HepG2 (cell line): ENCODE results near the gene TMEM141. TPM values are rescaled to one million over a fixed set of nuclear protein-coding genes. Genes with fewer than 3 reads are reported as not detected.

Experiments used
- KDM5B ChIP-seq: sonication (generic); formaldehyde crosslinking; IDR thresholded peaks from 2 replicates; pipeline ENCODE4 v1.4.0; 2020; ENCODE audit warnings: missing genetic modification reagents, mild to moderate bottlenecking, borderline replicate concordance
- MAZ ChIP-seq, 2 experiments: sonication (generic) in 1 of 2; formaldehyde crosslinking in 1 of 2; IDR thresholded peaks; 2 replicates each; pipeline versions ENCODE4 v1.5.0 to v1.6.1; 2012 to 2020; ENCODE audit warnings: low read depth in 2 of 2, mild to moderate bottlenecking in 2 of 2, borderline replicate concordance in 1 of 2, improper control_type of control experiment in 1 of 2, low read length in 1 of 2, missing genetic modification reagents in 1 of 2, moderate library complexity in 1 of 2
- MED8 ChIP-seq: sonication (generic); formaldehyde crosslinking; IDR thresholded peaks from 2 replicates; pipeline ENCODE4 v1.8.1; 2023; ENCODE audit warnings: mild to moderate bottlenecking, missing genetic modification reagents; ENCODE audit not compliant: insufficient replicate concordance
- MEIS2 ChIP-seq: sonication (generic); formaldehyde crosslinking; IDR thresholded peaks from 2 replicates; pipeline ENCODE4 v1.9.0; 2021; ENCODE audit warnings: mild to moderate bottlenecking, missing genetic modification reagents
- NBN ChIP-seq: fragments of 450-650 bp; conservative IDR thresholded peaks from 2 replicates; pipeline ENCODE4 v1.6.1; 2017
- NFE2L2 ChIP-seq: fragments of 150-350 bp; IDR thresholded peaks from 2 replicates; pipeline ENCODE4 v1.6.1; 2014; ENCODE audit warnings: low read length
- PHB2 ChIP-seq: fragments of 450-650 bp; IDR thresholded peaks from 2 replicates; pipeline ENCODE4 v1.6.1; 2018; ENCODE audit not compliant: partially characterized antibody
- POLR2AphosphoS2 ChIP-seq: IDR thresholded peaks from 2 replicates; pipeline ENCODE4 v1.6.1; 2011; ENCODE audit warnings: low read depth, low read length, improper control_type of control experiment
- REXO4 ChIP-seq: sonication (generic); formaldehyde crosslinking; IDR thresholded peaks from 2 replicates; pipeline ENCODE4 v1.8.0; 2022; ENCODE audit warnings: missing genetic modification reagents, mild to moderate bottlenecking, borderline replicate concordance
- SALL1 ChIP-seq: sonication (generic); formaldehyde crosslinking; IDR thresholded peaks from 2 replicates; pipeline ENCODE4 v1.8.0; 2022; ENCODE audit warnings: mild to moderate bottlenecking, missing genetic modification reagents
- SSRP1 ChIP-seq: IDR thresholded peaks from 2 replicates; pipeline ENCODE4 v1.6.1; 2016; ENCODE audit warnings: control low read depth
- ZNF263 ChIP-seq: sonication (generic); formaldehyde crosslinking; IDR thresholded peaks from 2 replicates; pipeline ENCODE4 v1.4.0; 2020; ENCODE audit warnings: missing genetic modification reagents
- ZNF317 ChIP-seq: sonication (generic); formaldehyde crosslinking; IDR thresholded peaks from 2 replicates; pipeline ENCODE4 v1.5.0; 2020; ENCODE audit warnings: mild to moderate bottlenecking, missing genetic modification reagents
- ZNF543 ChIP-seq: sonication (generic); formaldehyde crosslinking; IDR thresholded peaks from 2 replicates; pipeline ENCODE4 v1.4.0; 2020; ENCODE audit warnings: mild to moderate bottlenecking, missing genetic modification reagents
- polyA plus RNA-seq, 8 experiments: library from polyadenylated mRNA; depleted of rRNA in 3 of 8; stranded (reverse) in 7 of 8; unstranded in 1 of 8; fragments of >200 nt; fragmentation: Illumina TruSeq in 4 of 8; extraction: Trizol in 4 of 8; gene quantifications; 2 replicates each; pipeline versions ENCODE4 v1.2.1 to v1.2.3, GENCODE V29; 2011 to 2016; ENCODE audit warnings: low read depth in 4 of 8, missing spikeins in 1 of 8, mixed read lengths in 1 of 8; ENCODE audit not compliant: insufficient read depth in 1 of 8
- total RNA-seq, 5 experiments: library from RNA; depleted of rRNA; stranded (reverse); fragments of >200 nt; fragmentation: Illumina TruSeq; extraction: Trizol; gene quantifications; 2 replicates each; pipeline ENCODE4 v1.2.3, GENCODE V29; 2016; ENCODE audit warnings: low read depth in 1 of 5
- TF ChIP-seq, protein P1 (sequence below): sonication (generic); formaldehyde crosslinking; IDR thresholded peaks from 2 replicates; pipeline ENCODE4 v1.5.0; 2020; ENCODE audit warnings: missing genetic modification reagents
- TF ChIP-seq, protein P2 (sequence below): sonication (generic); formaldehyde crosslinking; IDR thresholded peaks from 2 replicates; pipeline ENCODE4 v1.8.0; 2023; ENCODE audit warnings: mild to moderate bottlenecking, missing genetic modification reagents
- TF ChIP-seq, protein P3 (sequence below): sonication (generic); formaldehyde crosslinking; IDR thresholded peaks from 2 replicates; pipeline ENCODE4 v1.4.0; 2020; ENCODE audit warnings: missing genetic modification reagents
- TF ChIP-seq, protein P4 (sequence below): IDR thresholded peaks from 2 replicates; pipeline ENCODE4 v1.6.1; 2016; ENCODE audit warnings: mild to moderate bottlenecking, missing biosample characterization, missing genetic modification reagents

Gene TMEM141
- total and polyA plus RNA-seq, 2 of the 13 experiments (the other 11 are each of a cell fraction or from before 2014, with no cell fraction given) = 81.0 to 202 TPM

- TF ChIP-seq ZNF543 (CRISPR knock-in tag) = 0 out of 2 replicates have a peak, but pooled peaks have one; percentile 6
- no peak for TF ChIP-seq MEIS2
- TF ChIP-seq, protein P1, sequence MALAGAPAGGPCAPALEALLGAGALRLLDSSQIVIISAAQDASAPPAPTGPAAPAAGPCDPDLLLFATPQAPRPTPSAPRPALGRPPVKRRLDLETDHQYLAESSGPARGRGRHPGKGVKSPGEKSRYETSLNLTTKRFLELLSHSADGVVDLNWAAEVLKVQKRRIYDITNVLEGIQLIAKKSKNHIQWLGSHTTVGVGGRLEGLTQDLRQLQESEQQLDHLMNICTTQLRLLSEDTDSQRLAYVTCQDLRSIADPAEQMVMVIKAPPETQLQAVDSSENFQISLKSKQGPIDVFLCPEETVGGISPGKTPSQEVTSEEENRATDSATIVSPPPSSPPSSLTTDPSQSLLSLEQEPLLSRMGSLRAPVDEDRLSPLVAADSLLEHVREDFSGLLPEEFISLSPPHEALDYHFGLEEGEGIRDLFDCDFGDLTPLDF (CRISPR knock-in tag) = no peak
- TF ChIP-seq ZNF317 = 0 out of 2 replicates have a peak, but pooled peaks have one; percentile 16
- no peak for TF ChIP-seq NBN
- TF ChIP-seq, protein P2, sequence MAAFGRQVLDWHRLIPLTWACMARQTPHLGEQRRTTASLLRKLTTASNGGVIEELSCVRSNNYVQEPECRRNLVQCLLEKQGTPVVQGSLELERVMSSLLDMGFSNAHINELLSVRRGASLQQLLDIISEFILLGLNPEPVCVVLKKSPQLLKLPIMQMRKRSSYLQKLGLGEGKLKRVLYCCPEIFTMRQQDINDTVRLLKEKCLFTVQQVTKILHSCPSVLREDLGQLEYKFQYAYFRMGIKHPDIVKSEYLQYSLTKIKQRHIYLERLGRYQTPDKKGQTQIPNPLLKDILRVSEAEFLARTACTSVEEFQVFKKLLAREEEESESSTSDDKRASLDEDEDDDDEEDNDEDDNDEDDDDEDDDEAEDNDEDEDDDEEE (CRISPR knock-in tag) = no peak
- TF ChIP-seq, protein P3, sequence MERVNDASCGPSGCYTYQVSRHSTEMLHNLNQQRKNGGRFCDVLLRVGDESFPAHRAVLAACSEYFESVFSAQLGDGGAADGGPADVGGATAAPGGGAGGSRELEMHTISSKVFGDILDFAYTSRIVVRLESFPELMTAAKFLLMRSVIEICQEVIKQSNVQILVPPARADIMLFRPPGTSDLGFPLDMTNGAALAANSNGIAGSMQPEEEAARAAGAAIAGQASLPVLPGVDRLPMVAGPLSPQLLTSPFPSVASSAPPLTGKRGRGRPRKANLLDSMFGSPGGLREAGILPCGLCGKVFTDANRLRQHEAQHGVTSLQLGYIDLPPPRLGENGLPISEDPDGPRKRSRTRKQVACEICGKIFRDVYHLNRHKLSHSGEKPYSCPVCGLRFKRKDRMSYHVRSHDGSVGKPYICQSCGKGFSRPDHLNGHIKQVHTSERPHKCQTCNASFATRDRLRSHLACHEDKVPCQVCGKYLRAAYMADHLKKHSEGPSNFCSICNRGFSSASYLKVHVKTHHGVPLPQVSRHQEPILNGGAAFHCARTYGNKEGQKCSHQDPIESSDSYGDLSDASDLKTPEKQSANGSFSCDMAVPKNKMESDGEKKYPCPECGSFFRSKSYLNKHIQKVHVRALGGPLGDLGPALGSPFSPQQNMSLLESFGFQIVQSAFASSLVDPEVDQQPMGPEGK = no peak
- no peak for TF ChIP-seq MAZ (IDR thresholded peaks at IDR 0.05; ENCODE audit: borderline replicate concordance, low read depth, low read length)
- peak; percentile 38; the same call in 1 of the 2 replicates for TF ChIP-seq MAZ (CRISPR knock-in tag; IDR thresholded peaks at IDR 0.05; ENCODE audit: low read depth)
- TF ChIP-seq REXO4 (CRISPR knock-in tag) = no peak
- no peak for TF ChIP-seq SSRP1
- TF ChIP-seq ZNF263 (CRISPR knock-in tag) = peak; percentile 56; the same call in 1 of the 2 replicates
- no peak for TF ChIP-seq NFE2L2
- TF ChIP-seq MED8 (CRISPR knock-in tag) = no peak
- no peak for TF ChIP-seq PHB2
- peak; percentile 10; the same call in 1 of the 2 replicates for TF ChIP-seq SALL1 (CRISPR knock-in tag)
- no peak for TF ChIP-seq POLR2AphosphoS2
- TF ChIP-seq, protein P4, sequence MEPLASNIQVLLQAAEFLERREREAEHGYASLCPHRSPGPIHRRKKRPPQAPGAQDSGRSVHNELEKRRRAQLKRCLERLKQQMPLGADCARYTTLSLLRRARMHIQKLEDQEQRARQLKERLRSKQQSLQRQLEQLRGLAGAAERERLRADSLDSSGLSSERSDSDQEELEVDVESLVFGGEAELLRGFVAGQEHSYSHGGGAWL = no peak
- peak; percentile 67; the same call in 1 of the 2 replicates for TF ChIP-seq KDM5B (CRISPR knock-in tag)
Measured at GRCh38 chr9:136777359-136777758, 13.8 kb upstream of the TMEM141 start (continued).
